Adipocyte (in vitro differentiated cells): ENCODE data around the gene CEBPA.

Experiments used
- DNase-seq: peaks from one replicate; pipeline ENCODE4 v3.0.0-alpha.2; 2015; ENCODE audit warnings: low read depth
- H3K27me3 ChIP-seq: replicated peaks from 2 replicates; pipeline ENCODE4 v1.7.0; 2013; ENCODE audit warnings: mild to moderate bottlenecking, low read length, moderate library complexity; ENCODE audit not compliant: control insufficient read depth, insufficient read depth
- H3K36me3 ChIP-seq: 2 replicates; pipeline ENCODE4 v1.7.0; 2013; ENCODE audit warnings: low read length, mild to moderate bottlenecking, moderate library complexity; ENCODE audit not compliant: control insufficient read depth, insufficient read depth, severe bottlenecking
- H3K4me1 ChIP-seq: 2 replicates; pipeline ENCODE4 v1.7.0; 2013; ENCODE audit warnings: mild to moderate bottlenecking, low read length, moderate library complexity; ENCODE audit not compliant: control insufficient read depth, insufficient read depth
- H3K4me3 ChIP-seq: 2 replicates; pipeline ENCODE4 v1.7.0; 2013; ENCODE audit warnings: mild to moderate bottlenecking, low read length, moderate library complexity
- H3K9ac ChIP-seq: 2 replicates; pipeline ENCODE4 v1.7.0; 2013; ENCODE audit warnings: mild to moderate bottlenecking, low read length, moderate library complexity
- H3K9me3 ChIP-seq: 2 replicates; pipeline ENCODE4 v1.7.0; 2013; ENCODE audit warnings: mild to moderate bottlenecking, low read length, moderate library complexity; ENCODE audit not compliant: control insufficient read depth

The CEBPA gene

DNA sequence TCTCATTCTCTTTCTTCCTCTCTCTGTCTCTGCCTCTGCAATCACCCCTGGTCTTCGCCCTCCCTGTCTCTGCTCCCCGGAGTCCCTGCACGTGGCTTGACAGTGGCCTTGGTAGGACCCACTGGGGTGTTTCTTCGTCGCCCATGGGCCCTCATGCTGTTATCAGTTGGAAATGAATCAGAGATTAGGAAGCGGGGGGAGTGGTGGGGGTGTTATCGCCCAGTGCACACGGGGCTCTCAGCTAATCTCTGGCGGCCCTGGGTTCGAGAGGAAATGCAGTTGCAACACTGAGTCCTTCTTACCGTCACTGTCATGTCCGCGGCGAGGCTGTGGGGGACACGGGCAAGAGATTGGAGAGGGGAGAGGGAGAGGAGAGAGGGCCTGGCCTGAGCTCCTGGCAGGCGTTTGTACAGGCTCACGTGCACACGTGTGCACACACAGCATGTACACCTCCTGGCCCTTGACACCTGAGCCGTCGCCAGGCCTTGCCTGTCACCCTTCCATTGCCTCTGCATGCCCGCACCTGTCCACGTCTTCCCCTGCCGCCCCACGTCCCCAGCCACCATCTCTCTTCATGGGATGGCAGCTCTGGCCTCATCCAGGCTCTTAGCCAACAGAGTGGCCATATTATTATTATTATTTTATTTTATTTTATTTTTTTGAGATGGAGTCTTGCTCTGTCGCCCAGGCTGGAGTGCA, 38.9 kb downstream of the CEBPA start:
- no peak overlapping the region for H3K9ac ChIP-seq
- no peak overlapping the region for H3K4me3 ChIP-seq
- no peaks in the 10 kb centered on the region for H3K36me3 ChIP-seq
- H3K9me3 ChIP-seq = peaks cover under 1% of the 10 kb centered on the region
- no peak for DNase-seq
- H3K4me1 ChIP-seq = no peaks in the 10 kb centered on the region
- H3K27me3 ChIP-seq = peaks cover 4% of the 10 kb centered on the region

DNA sequence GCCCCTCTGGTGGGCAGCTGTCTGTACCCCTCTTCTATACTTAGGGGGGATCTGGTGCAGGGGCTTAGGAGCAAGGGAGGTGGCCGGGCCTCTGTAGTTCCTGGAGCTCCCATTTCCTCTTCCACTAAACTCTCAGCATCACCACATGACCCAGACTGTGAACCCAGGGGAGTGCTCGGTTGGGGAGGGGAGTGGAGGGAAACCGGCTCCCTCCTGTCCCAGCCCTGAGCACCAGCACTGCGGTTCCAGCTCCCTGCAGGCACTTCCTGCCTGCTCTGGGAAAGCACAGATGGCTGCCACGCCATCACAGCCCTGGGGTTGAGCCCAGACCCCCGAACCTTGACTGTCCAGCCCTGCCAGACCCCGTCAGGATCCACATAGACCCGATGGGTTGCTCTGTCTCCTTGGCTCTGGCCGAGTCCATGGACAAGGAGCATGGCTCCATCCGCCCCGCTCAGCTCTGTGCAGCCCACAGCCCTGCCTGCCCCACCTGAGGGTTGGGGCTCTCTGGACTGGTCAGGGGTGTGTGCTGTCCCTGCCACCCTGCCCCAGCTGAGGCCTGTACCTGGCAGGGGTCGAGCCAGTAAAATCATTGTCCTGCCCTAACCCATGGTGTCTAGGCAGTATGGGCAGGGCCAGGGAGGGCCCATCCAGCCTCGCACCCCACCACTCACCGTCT, 40.7 kb downstream of the CEBPA start:
- no peaks in the 10 kb centered on the region for H3K36me3 ChIP-seq
- H3K27me3 ChIP-seq = peaks cover 4% of the 10 kb centered on the region
- no peaks in the 10 kb centered on the region for H3K4me1 ChIP-seq
- no peak overlapping the region for H3K9ac ChIP-seq
- no peak overlapping the region for H3K4me3 ChIP-seq
- DNase-seq = no peak
- peaks cover 11% of the 10 kb centered on the region for H3K9me3 ChIP-seq

DNA sequence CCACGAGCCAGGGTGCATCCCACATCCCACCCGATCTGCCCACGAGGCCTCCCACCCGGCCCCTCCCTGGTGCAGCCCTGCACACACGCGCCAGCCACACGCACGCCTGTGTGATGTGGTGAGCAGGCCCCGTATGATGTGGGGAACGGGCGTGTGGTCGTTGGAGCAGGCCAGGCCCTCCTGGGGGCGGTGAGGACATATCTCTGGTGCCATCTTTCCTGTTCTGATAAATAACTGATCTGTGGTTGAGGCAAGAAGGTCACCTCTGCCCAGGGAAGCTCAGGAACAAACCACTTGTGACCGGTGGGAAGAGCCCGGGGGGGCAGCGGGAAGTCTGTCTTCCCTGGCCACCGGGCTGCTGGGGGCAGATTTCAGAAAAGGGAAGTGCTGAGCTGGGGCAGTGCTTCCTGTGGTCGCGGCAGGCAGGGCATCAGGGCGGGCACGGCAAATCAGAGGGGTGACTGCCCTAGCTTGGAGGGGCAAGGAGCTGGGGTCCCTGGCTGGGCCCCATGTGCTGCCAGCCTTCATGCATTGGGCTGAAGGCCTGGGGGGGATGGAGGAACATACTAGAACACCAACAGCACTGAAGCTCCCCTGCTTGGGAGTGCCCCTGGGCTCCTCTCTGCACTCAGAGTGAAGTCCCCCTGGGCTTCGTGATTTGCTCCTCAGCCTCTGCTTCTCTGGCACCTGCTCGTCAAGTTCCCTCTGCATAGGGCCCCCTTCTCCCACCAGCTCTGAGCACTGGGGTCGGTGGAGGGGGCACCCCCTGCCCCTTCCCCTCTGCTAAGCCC, 41.5 kb downstream of the CEBPA start:
- Histone ChIP-seq H3K4me1 (no peaks in the 10 kb centered on the region), H3K36me3 (no peaks in the 10 kb centered on the region), H3K27me3 (peaks cover 4% of the 10 kb centered on the region), H3K4me3 (no peak overlapping the region), H3K9me3 (peaks cover 11% of the 10 kb centered on the region), H3K9ac (no peak overlapping the region)
- DNase-seq = no peak

DNA sequence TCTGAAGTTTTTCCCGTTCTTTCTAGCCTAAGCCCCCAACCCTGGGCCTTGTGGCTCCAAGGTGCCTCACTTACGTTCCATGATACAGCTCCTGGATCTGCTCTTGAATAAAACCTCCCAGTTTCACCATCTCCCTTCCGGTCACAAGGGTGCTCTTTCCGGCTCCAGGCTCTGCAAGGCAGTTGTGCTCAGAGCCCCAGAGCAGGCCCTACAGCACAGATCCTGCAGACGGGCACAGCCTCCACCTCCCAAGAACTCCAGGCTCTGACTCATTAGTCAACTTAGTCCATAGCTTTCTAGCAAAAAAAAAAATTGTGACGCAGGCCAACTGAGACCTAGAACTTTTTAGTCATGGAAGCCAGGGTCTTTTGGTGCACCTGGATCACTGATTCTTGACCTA, 42.8 kb downstream of the CEBPA start:
- no peak for DNase-seq
- Histone ChIP-seq H3K27me3 (peaks cover 5% of the 10 kb centered on the region), H3K4me1 (no peaks in the 10 kb centered on the region), H3K4me3 (no peak overlapping the region), H3K9ac (no peak overlapping the region), H3K9me3 (peaks cover 11% of the 10 kb centered on the region), H3K36me3 (no peaks in the 10 kb centered on the region)

- Histone ChIP-seq H3K9ac (no peak overlapping the region), H3K4me1 (no peaks in the 10 kb centered on the region), H3K27me3 (peaks cover 15% of the 10 kb centered on the region), H3K36me3 (no peaks in the 10 kb centered on the region), H3K9me3 (peaks cover 11% of the 10 kb centered on the region), H3K4me3 (no peak overlapping the region)
- no peak for DNase-seq
Measured at GRCh38 chr19:33257828-33258227, 44.5 kb downstream of the CEBPA start.

- Histone ChIP-seq H3K9ac (no peak overlapping the region), H3K27me3 (peaks cover 19% of the 10 kb centered on the region), H3K4me1 (no peaks in the 10 kb centered on the region), H3K4me3 (no peak overlapping the region), H3K9me3 (peaks cover 11% of the 10 kb centered on the region), H3K36me3 (no peaks in the 10 kb centered on the region)
- DNase-seq = no peak
Measured at GRCh38 chr19:33256261-33256660, 46.1 kb downstream of the CEBPA start.

DNA sequence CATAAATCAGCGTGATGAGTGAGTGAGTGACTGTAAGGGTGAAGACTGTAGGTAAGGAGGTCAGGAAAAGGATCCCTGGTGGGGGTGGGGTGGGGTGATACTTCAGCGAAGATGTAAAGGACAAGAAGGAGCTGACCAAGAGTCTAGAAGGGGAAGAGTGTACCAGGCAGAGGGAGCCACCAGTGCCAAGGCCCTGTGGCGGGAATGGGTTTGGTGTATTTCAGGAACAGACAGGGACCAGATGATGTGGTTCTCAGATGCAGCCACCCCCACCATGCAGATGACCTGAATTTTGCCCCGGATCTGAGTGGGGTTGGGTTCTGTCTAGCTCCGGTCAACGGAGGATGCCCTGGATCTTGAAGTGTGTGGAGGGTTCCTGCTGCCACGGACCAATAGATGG, 46.6 kb downstream of the CEBPA start:
- H3K9ac ChIP-seq = no peak overlapping the region
- peaks cover 19% of the 10 kb centered on the region for H3K27me3 ChIP-seq
- peaks cover 11% of the 10 kb centered on the region for H3K9me3 ChIP-seq
- no peaks in the 10 kb centered on the region for H3K4me1 ChIP-seq
- H3K4me3 ChIP-seq = no peak overlapping the region
- no peaks in the 10 kb centered on the region for H3K36me3 ChIP-seq
- no peak for DNase-seq

GRCh38 chr19:33254245-33254824, 48.0 kb downstream of the CEBPA start:
- Histone ChIP-seq H3K4me3 (no peak overlapping the region), H3K27me3 (peaks cover 19% of the 10 kb centered on the region), H3K9me3 (peaks cover 11% of the 10 kb centered on the region), H3K9ac (no peak overlapping the region), H3K36me3 (no peaks in the 10 kb centered on the region), H3K4me1 (no peaks in the 10 kb centered on the region)
- no peak for DNase-seq

DNA sequence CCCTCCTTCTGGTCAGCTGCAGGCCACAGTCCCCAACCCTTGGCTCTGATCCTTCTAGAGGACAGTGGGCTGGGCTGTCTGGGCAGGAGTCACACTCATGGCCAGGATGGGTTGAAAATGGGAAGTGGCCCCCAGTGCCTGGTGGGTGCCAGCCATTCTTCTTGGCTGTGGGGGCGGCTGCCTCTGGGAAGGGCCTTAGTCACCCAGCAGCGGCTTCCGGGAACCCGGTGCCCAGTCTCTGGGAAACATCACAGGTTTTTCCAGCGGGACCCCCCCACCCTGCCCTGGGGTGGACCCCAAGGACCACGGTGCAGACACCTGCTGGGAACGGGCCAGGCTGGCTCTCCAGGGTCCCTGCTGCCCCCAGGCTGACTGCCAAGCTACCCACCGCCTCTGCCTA, 49.4 kb downstream of the CEBPA start:
- no peaks in the 10 kb centered on the region for H3K36me3 ChIP-seq
- H3K9me3 ChIP-seq = peaks cover 6% of the 10 kb centered on the region
- DNase-seq = no peak

GRCh38 chr19:33252418-33252962, 49.8 kb downstream of the CEBPA start:
- no peak for DNase-seq
- peaks cover 19% of the 10 kb centered on the region for H3K27me3 ChIP-seq

More for the DNA sequence above, 49.4 kb downstream of the CEBPA start:
- Histone ChIP-seq H3K4me1 (no peaks in the 10 kb centered on the region), H3K27me3 (peaks cover 19% of the 10 kb centered on the region), H3K9ac (no peak overlapping the region), H3K4me3 (no peak overlapping the region)

More at GRCh38 chr19:33252418-33252962, 49.8 kb downstream of the CEBPA start:
- Histone ChIP-seq H3K9me3 (peaks cover 2% of the 10 kb centered on the region), H3K9ac (no peak overlapping the region), H3K4me3 (no peak overlapping the region), H3K4me1 (no peaks in the 10 kb centered on the region), H3K36me3 (no peaks in the 10 kb centered on the region)
